GM21423 (cell line): ENCODE measurements around the gene DTNBP1.
"Not testable (repeated sequence)": the region's sequence is repeated elsewhere in the genome, so short reads cannot be mapped to it uniquely, and the experiment has no call there.

ENCODE experiments used
- ATAC-seq: cut with Tn5 transposase; IDR thresholded peaks from one replicate; pipeline ENCODE4 v1.9.1; 2021; ENCODE audit warnings: mild to moderate bottlenecking, moderate library complexity; ENCODE audit not compliant: unreplicated experiment

Gene DTNBP1

GRCh38 chr6:15672291-15672690 is 9.5 kb upstream of the DTNBP1 start:
- ATAC-seq = no peak

- ATAC-seq = no peak
Observed at GRCh38 chr6:15668918-15669317, 6.1 kb upstream of the DTNBP1 start.

GRCh38 chr6:15666896-15667295 is 4.1 kb upstream of the DTNBP1 start:
- not testable (repeated sequence) for ATAC-seq

- no peak for ATAC-seq
Observed at GRCh38 chr6:15665237-15665636, 2.4 kb upstream of the DTNBP1 start.

GRCh38 chr6:15663130-15663871 is 473 bp upstream of the DTNBP1 start:
- no peak for ATAC-seq

- ATAC-seq = no peak
Observed at GRCh38 chr6:15661853-15662325, 939 bp downstream of the DTNBP1 start.

- ATAC-seq = no peak
Observed at GRCh38 chr6:15659181-15659580, 3.6 kb downstream of the DTNBP1 start.

- ATAC-seq = peak; percentile 30
Observed at GRCh38 chr6:15658181-15658744, 4.6 kb downstream of the DTNBP1 start.

- no peak for ATAC-seq
Observed at GRCh38 chr6:15657290-15657689, 5.5 kb downstream of the DTNBP1 start.

- ATAC-seq = no peak
Observed at GRCh38 chr6:15656145-15656544, 6.7 kb downstream of the DTNBP1 start.

- no peak for ATAC-seq
Observed at GRCh38 chr6:15654250-15654649, 8.6 kb downstream of the DTNBP1 start.

- peak; percentile 39 for ATAC-seq
Observed at GRCh38 chr6:15653581-15653980, 9.2 kb downstream of the DTNBP1 start.

- ATAC-seq = not testable (repeated sequence)
Observed at GRCh38 chr6:15650004-15650559, 12.7 kb downstream of the DTNBP1 start.

GRCh38 chr6:15644904-15645303 is 17.9 kb downstream of the DTNBP1 start:
- ATAC-seq = no peak

- no peak for ATAC-seq
Observed at GRCh38 chr6:15643542-15643941, 19.3 kb downstream of the DTNBP1 start.

- ATAC-seq = no peak
Observed at GRCh38 chr6:15642276-15642675, 20.6 kb downstream of the DTNBP1 start.

- ATAC-seq = no peak
Observed at GRCh38 chr6:15638373-15638772, 24.5 kb downstream of the DTNBP1 start.

GRCh38 chr6:15631432-15631831 is 31.4 kb downstream of the DTNBP1 start:
- ATAC-seq = no peak

- no peak for ATAC-seq
Observed at GRCh38 chr6:15630202-15630601, 32.6 kb downstream of the DTNBP1 start.

- no peak for ATAC-seq
Observed at GRCh38 chr6:15629487-15629886, 33.3 kb downstream of the DTNBP1 start.

- no peak for ATAC-seq
Observed at GRCh38 chr6:15628499-15629131, 34.2 kb downstream of the DTNBP1 start.

- ATAC-seq = no peak
Observed at GRCh38 chr6:15627821-15628220, 35.0 kb downstream of the DTNBP1 start.
